ENCODE measurements around the gene ANKRD22. TPM values are rescaled to one million over a fixed set of nuclear protein-coding genes. Genes with fewer than 3 reads are reported as not detected.
"Not testable (repeated sequence)": the region's sequence is repeated elsewhere in the genome, so short reads cannot be mapped to it uniquely, and the experiment has no call there.

ANKRD22 gene
- total RNA-seq, 1 donor from 2014 or later: 2.9 TPM

DNA sequence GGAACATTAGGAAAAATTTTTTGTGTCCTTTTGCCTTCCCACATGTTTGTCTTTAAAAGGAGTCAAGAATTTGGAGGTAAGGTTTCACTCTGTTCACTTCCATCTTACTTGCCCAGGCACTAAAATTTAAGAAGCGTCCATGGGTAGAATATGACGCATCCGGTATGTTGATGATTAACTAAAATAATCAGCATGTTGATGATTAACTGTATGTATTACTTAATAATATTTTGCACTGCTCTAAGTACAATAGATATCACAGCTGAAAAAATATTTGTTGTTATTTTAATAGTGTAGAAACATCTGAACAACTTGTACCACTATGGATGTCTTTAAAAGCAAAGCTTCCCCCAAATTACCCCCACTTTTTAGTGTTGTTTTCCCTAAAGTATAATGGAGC is 11.5 kb downstream of the ANKRD22 start:
- no peak for DNase-seq (ENCODE audit: extremely low spot score, unreplicated experiment)
- no peaks in the 10 kb centered on the region for H3K36me3 Mint-ChIP-seq

DNA sequence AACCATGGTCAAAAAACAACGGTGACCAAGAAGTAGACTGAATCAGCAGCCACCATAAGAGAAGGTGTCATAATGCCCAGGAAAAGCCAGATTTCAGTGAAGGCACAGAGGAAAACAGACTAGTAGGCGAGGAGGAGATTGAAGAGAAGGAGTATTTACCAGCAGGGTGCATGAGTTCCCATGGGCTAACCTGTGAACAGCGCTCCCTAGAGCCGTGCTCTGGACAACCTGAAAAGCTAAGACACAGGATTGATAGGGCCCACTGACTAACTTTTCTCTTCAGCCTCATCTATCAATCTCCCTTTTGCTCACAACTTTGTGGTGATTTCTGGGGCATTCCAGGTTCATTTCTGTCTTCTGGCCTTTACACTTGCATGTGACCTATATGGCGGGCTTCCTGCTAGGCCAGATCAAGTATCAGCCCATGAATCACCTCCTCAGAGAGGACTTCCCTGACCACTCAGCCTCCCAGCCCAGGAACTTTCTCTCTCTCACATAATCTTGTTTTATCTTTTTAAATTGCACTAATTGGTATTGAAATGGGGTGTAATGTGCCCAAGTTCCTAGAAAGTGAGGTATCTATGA is 12.8 kb downstream of the ANKRD22 start:
- H3K27me3 Mint-ChIP-seq: no peaks in the 10 kb centered on the region
- no peaks in the 10 kb centered on the region for H3K9me3 Mint-ChIP-seq
- H3K4me3 Mint-ChIP-seq: no peak overlapping the region
- no peak for DNase-seq (ENCODE audit: extremely low spot score, unreplicated experiment)
- H3K36me3 Mint-ChIP-seq: no peaks in the 10 kb centered on the region
- no peak for TF ChIP-seq CTCF (conservative IDR thresholded peaks at IDR 0.05)
- H3K4me1 Mint-ChIP-seq (ENCODE audit: unreplicated experiment): no peaks in the 10 kb centered on the region
- no peak overlapping the region for H3K27ac Mint-ChIP-seq

More for the DNA sequence above, 11.5 kb downstream of the ANKRD22 start:
- H3K27me3 Mint-ChIP-seq: no peaks in the 10 kb centered on the region
- H3K4me1 Mint-ChIP-seq (ENCODE audit: unreplicated experiment): no peaks in the 10 kb centered on the region
- H3K4me3 Mint-ChIP-seq: no peak overlapping the region
- H3K9me3 Mint-ChIP-seq: no peaks in the 10 kb centered on the region
- no peak overlapping the region for H3K27ac Mint-ChIP-seq
- TF ChIP-seq CTCF (conservative IDR thresholded peaks at IDR 0.05): no peak

GRCh38 chr10:88837632-88838031 is 14.0 kb downstream of the ANKRD22 start:
- H3K27ac Mint-ChIP-seq, H3K9me3 Mint-ChIP-seq: not testable (repeated sequence)

GRCh38 chr10:88835910-88836221 is 15.8 kb downstream of the ANKRD22 start:
- Mint-ChIP-seq H3K27ac (no peak overlapping the region), H3K4me1 (ENCODE audit: unreplicated experiment) (peaks cover 4% of the 10 kb centered on the region), H3K9me3 (no peaks in the 10 kb centered on the region), H3K4me3 (no peak overlapping the region), H3K36me3 (no peaks in the 10 kb centered on the region), H3K27me3 (peaks cover 3% of the 10 kb centered on the region)
- DNase-seq (ENCODE audit: extremely low spot score, unreplicated experiment): no peak
- no peak for TF ChIP-seq CTCF (conservative IDR thresholded peaks at IDR 0.05)

More at GRCh38 chr10:88837632-88838031, 14.0 kb downstream of the ANKRD22 start:
- DNase-seq (ENCODE audit: extremely low spot score, unreplicated experiment); H3K4me3 Mint-ChIP-seq; H3K27me3 Mint-ChIP-seq; H3K36me3 Mint-ChIP-seq; H3K4me1 Mint-ChIP-seq (ENCODE audit: unreplicated experiment): not testable (repeated sequence)

- peak; percentile 81 for DNase-seq (ENCODE audit: extremely low spot score, unreplicated experiment)
- no peak overlapping the region for H3K27ac Mint-ChIP-seq
- H3K9me3 Mint-ChIP-seq: no peaks in the 10 kb centered on the region
- H3K36me3 Mint-ChIP-seq: no peaks in the 10 kb centered on the region
- no peak overlapping the region for H3K4me3 Mint-ChIP-seq
- peaks cover 3% of the 10 kb centered on the region for H3K27me3 Mint-ChIP-seq
- peaks cover 7% of the 10 kb centered on the region for H3K4me1 Mint-ChIP-seq (ENCODE audit: unreplicated experiment)
- TF ChIP-seq CTCF (conservative IDR thresholded peaks at IDR 0.05): peak; percentile 94
These were observed 16.3 kb downstream of the ANKRD22 start for GRCh38 chr10:88835096-88835909.

DNA sequence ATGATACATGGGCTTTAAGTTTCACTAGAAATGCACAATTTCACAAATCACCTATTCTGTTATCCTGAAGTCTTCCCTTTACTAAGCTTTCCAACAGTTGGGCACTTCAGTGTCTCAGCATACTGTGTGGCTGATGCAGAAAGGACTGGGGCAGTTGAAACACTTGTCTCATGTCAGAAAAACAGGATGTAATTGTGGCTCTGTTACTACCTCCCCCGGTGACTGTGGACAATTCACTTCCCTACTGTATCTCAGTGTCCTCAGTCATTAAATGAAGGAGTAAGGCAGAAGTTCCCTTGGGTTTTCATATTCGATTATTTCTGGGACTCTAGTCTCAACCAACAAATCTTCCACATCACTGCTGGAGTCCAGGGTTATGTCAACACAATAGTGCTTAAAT is 17.9 kb downstream of the ANKRD22 start:
- no peak overlapping the region for H3K27ac Mint-ChIP-seq
- H3K9me3 Mint-ChIP-seq: no peaks in the 10 kb centered on the region
- TF ChIP-seq CTCF (conservative IDR thresholded peaks at IDR 0.05): no peak
- H3K27me3 Mint-ChIP-seq: peaks cover 3% of the 10 kb centered on the region
- DNase-seq (ENCODE audit: extremely low spot score, unreplicated experiment): no peak
- peaks cover 7% of the 10 kb centered on the region for H3K4me1 Mint-ChIP-seq (ENCODE audit: unreplicated experiment)
- no peaks in the 10 kb centered on the region for H3K36me3 Mint-ChIP-seq
- no peak overlapping the region for H3K4me3 Mint-ChIP-seq

Data from type B pancreatic cell (in vitro differentiated cells).